ENCODE data around the gene SLC35E4. TPM values are rescaled to one million over a fixed set of nuclear protein-coding genes. Genes with fewer than 3 reads are reported as not detected.

SLC35E4 gene
- total RNA-seq, 6 experiments from 2014 or later = 4.9 to 7.4 (median 5.5) TPM

- TF ChIP-seq, protein P1, sequence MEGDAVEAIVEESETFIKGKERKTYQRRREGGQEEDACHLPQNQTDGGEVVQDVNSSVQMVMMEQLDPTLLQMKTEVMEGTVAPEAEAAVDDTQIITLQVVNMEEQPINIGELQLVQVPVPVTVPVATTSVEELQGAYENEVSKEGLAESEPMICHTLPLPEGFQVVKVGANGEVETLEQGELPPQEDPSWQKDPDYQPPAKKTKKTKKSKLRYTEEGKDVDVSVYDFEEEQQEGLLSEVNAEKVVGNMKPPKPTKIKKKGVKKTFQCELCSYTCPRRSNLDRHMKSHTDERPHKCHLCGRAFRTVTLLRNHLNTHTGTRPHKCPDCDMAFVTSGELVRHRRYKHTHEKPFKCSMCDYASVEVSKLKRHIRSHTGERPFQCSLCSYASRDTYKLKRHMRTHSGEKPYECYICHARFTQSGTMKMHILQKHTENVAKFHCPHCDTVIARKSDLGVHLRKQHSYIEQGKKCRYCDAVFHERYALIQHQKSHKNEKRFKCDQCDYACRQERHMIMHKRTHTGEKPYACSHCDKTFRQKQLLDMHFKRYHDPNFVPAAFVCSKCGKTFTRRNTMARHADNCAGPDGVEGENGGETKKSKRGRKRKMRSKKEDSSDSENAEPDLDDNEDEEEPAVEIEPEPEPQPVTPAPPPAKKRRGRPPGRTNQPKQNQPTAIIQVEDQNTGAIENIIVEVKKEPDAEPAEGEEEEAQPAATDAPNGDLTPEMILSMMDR (IDR thresholded peaks at IDR 0.05) = no peak
- Mint-ChIP-seq H3K4me1 (ENCODE audit: low read depth) (no peaks in the 10 kb centered on the region), H3K36me3 (ENCODE audit: low read depth) (no peaks in the 10 kb centered on the region), H3K9me3 (no peaks in the 10 kb centered on the region), H3K27me3 (ENCODE audit: insufficient read depth) (peaks cover 44% of the 10 kb centered on the region), H3K4me3 (peak within 1 kb of the TSS; percentile 77), H3K27ac (no peak within 1 kb of the TSS)
- DNase-seq = no peak
These were observed 59.2 kb downstream of the SLC35E4 start, which contains the start of gene OSBP2 for GRCh38 chr22:30694640-30695350. OSBP2 (plus strand) TSS chr22:30694874; CDS start chr22:30694910, 36 bp downstream.

DNA sequence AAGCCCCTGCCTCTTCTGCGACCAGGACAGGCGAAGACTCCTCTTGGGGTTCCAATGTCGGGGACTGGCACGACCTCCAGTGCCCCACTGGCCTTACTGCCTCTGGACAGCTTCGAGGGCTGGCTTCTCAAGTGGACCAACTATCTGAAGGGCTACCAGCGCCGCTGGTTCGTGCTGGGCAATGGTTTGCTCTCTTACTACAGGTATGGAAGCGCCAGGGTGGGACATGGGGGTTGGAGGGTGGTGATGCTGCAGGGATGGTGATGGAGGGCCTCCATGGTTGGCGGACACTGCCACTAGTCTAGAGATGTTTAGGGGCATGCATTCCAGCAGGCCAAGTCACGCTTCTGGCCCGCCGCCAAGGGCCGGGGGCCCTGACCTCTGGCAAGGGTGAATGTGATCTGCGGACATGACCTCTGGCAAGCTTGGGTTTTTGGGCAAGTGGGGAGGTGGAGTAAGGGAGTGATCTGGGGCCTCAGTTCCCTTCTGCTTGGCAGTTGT, 59.8 kb downstream of the SLC35E4 start:
- H3K27me3 Mint-ChIP-seq (ENCODE audit: insufficient read depth) = peaks cover 44% of the 10 kb centered on the region
- TF ChIP-seq, protein P1 (IDR thresholded peaks at IDR 0.05) = no peak
- no peaks in the 10 kb centered on the region for H3K36me3 Mint-ChIP-seq (ENCODE audit: low read depth)
- H3K27ac Mint-ChIP-seq = no peak overlapping the region
- DNase-seq = no peak
- no peaks in the 10 kb centered on the region for H3K9me3 Mint-ChIP-seq
- no peaks in the 10 kb centered on the region for H3K4me1 Mint-ChIP-seq (ENCODE audit: low read depth)
- 0 out of 2 replicates have a peak overlapping the region, but pooled peaks have one; percentile 11 for H3K4me3 Mint-ChIP-seq

DNA sequence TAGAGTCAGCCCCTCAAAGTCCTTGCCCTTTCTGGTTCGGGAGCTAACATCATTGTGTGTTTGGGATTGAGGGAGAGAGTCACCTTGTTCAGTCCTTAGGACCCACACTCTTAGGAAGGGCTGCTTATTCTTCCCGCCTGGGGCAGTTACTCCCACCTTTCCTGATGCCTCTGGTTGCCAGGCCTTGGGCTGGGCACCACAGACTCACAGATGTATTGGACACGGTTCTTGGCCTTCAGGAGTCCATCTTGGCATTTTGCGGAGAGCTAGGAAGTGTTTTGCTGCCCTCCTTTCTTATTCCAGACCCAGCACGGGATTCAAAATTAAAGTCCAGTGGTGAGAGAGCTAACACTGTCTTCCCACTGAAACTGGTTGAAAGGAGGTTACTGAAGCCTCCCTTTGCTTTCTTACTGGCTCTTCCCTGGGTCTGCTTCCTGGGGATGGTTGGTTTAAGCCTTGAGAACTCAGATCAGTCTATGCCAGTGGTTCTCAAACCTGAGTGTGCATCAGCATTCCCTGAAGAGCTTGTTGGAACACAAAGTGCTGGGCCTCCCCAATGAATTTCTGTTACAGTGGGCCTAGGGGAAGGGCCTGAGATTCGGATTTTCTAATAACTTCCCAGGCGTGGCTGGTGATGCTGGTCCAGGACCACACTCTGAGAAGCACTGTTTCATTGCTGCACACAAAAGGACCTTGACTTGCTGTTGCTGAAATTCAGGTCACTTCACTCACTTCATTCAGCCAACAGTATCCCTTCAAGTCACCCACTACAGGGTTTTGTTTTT, 60.5 kb downstream of the SLC35E4 start:
- H3K4me1 Mint-ChIP-seq (ENCODE audit: low read depth) = no peaks in the 10 kb centered on the region
- DNase-seq = no peak
- 0 out of 2 replicates have a peak overlapping the region, but pooled peaks have one; percentile 11 for H3K4me3 Mint-ChIP-seq
- H3K27ac Mint-ChIP-seq = no peak overlapping the region
- TF ChIP-seq, protein P1 (IDR thresholded peaks at IDR 0.05) = no peak
- no peaks in the 10 kb centered on the region for H3K36me3 Mint-ChIP-seq (ENCODE audit: low read depth)
- H3K9me3 Mint-ChIP-seq = no peaks in the 10 kb centered on the region
- peaks cover 44% of the 10 kb centered on the region for H3K27me3 Mint-ChIP-seq (ENCODE audit: insufficient read depth)

Other genes starting within 250 kb of the SLC35E4 start
- gene RNF215, start 248.4 kb upstream of the SLC35E4 start, total RNA-seq (2021; fragmentation: NEBNext Ultra II Directional; extraction: Animal tissue kit (Norgen Biotek cat#: 25700)) = 10 to 100 TPM; 12.7 to 18.9 (median 15.3) TPM
- 10 to 100 TPM; 18.4 to 24.0 (median 22.8) TPM for gene SEC14L2, start 238.8 kb upstream of the SLC35E4 start, total RNA-seq (2021; fragmentation: NEBNext Ultra II Directional; extraction: Animal tissue kit (Norgen Biotek cat#: 25700))
- gene MTFP1, start 210.0 kb upstream of the SLC35E4 start, total RNA-seq (2021; fragmentation: NEBNext Ultra II Directional; extraction: Animal tissue kit (Norgen Biotek cat#: 25700)) = 1 to 10 TPM; 1.7 to 5.7 (median 4.1) TPM
- gene SEC14L3, start 163.8 kb upstream of the SLC35E4 start, total RNA-seq (2021; fragmentation: NEBNext Ultra II Directional; extraction: Animal tissue kit (Norgen Biotek cat#: 25700)) = not detected
- not detected for gene SEC14L4, start 130.1 kb upstream of the SLC35E4 start, total RNA-seq (2021; fragmentation: NEBNext Ultra II Directional; extraction: Animal tissue kit (Norgen Biotek cat#: 25700))
- not detected for gene SEC14L6, start 89.0 kb upstream of the SLC35E4 start, total RNA-seq (2021; fragmentation: NEBNext Ultra II Directional; extraction: Animal tissue kit (Norgen Biotek cat#: 25700))
- gene GAL3ST1, start 61.1 kb upstream of the SLC35E4 start, total RNA-seq (2021; fragmentation: NEBNext Ultra II Directional; extraction: Animal tissue kit (Norgen Biotek cat#: 25700)) = not detected
- 100 to 1,000 TPM in 1 of 6 experiments, 10 to 100 TPM in 5; 81.8 to 110 (median 86.9) TPM for gene PES1, start 43.9 kb upstream of the SLC35E4 start, total RNA-seq (2021; fragmentation: NEBNext Ultra II Directional; extraction: Animal tissue kit (Norgen Biotek cat#: 25700))
- 1 to 10 TPM; 2.3 to 3.2 (median 2.9) TPM for gene TCN2, start 28.6 kb upstream of the SLC35E4 start, total RNA-seq (2021; fragmentation: NEBNext Ultra II Directional; extraction: Animal tissue kit (Norgen Biotek cat#: 25700))
- 1 to 10 TPM; 4.7 to 7.3 (median 6.0) TPM for gene DUSP18, start 32.1 kb downstream of the SLC35E4 start, total RNA-seq (2021; fragmentation: NEBNext Ultra II Directional; extraction: Animal tissue kit (Norgen Biotek cat#: 25700))
- under 1 TPM in 5 of 6 experiments, not detected in 1; 0.09 to 0.37 (median 0.28) TPM for gene OSBP2, start 59.1 kb downstream of the SLC35E4 start, total RNA-seq (2021; fragmentation: NEBNext Ultra II Directional; extraction: Animal tissue kit (Norgen Biotek cat#: 25700))